GM19468 (cell line): ENCODE results near the gene NCS1.
"Not testable (repeated sequence)": the region's sequence is repeated elsewhere in the genome, so short reads cannot be mapped to it uniquely, and the experiment has no call there.

ENCODE experiments used
- ATAC-seq: cut with Tn5 transposase; IDR thresholded peaks from one replicate; pipeline ENCODE4 v1.9.1; 2021; ENCODE audit warnings: mild to moderate bottlenecking, moderate library complexity, moderate number of reproducible peaks; ENCODE audit not compliant: unreplicated experiment; ENCODE audit errors: extremely low read depth

NCS1 gene

DNA sequence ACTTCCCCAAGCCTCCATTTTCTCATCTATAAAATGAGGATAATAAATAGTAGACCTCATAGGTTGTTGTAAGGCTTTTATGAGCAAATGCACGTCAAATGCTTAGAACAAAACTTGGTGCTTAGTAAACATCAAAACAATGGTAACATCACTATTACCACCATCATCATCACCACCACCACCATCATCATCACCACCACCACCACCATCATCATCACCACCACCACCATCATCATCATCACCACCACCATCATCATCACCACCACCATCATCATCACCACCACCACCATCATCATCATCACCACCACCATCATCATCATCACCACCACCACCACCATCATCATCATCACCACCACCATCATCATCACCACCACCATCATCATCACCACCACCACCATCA, 105.3 kb downstream of the NCS1 start:
- not testable (repeated sequence) for ATAC-seq

DNA sequence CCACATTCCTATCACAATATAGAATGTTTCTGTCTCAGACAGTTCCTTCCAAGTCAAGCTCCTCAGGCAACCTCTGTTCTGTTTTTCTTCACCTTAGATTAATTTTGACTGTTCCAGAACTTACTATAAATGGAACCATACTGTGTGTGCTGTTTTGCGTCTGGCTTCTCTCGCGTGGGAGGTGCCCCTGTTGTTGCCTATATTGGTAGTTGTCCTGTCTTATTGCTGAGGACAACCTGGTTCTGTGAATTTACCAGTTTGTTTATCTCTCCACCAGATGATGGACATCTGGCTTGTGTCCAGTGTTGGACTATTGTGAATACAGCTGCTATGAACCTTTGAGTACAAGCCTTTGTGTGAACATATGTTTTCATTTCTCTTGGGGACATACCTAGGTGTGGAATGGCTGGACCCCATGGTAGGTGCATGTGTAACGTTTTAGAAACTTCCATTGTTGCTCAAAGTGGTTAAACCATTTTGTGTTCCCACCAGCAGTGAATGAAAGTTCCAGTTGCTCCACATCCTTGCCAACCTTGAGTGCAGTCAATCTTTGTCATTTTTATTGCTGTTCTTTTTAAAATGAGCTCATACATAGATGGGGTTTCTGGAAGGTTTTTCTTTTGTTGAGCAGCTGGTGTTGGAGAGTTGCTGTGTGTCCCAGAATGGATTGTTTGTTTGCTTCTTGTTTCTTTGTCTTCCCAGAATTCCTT, 111.5 kb downstream of the NCS1 start:
- no peak for ATAC-seq

DNA sequence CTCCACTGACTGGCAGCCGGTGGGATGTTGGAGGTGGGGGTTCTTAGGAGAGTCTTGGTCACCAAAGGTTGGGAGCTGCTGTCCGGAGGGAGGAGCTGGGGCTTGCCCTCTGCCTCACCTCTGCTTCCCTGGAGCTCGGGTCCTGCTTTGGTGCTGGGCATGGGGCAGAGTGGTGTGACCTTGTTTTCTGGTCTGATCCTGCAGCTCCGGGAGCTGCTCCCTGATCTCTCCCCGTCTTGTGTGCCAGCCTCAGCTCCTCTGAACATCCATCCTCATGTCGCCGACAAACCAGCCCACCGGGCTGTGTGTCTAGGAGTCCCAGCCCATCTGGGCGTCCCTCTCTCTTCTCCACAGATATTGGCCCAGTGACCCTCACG, 112.0 kb downstream of the NCS1 start:
- ATAC-seq, result no peak

DNA sequence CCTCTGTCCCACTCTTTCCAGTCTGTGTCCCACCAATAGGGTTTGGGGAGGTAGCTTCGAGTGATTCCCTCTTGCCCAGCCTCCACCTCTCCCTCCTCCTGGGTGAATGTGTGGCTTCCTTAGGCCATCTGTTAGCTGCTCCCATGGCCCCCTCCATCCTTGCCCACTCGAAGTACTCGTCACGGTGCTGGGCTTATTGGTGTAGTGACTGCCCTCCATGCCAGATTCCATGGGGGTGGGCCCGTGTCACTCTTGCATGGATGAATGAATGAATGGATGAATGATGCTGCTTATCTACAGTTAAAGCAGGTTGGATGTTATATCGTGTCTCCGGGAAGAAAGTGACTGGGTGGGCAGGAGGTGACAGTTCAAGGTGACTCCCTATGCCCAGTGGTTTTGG, 112.5 kb downstream of the NCS1 start:
- ATAC-seq, result no peak

DNA sequence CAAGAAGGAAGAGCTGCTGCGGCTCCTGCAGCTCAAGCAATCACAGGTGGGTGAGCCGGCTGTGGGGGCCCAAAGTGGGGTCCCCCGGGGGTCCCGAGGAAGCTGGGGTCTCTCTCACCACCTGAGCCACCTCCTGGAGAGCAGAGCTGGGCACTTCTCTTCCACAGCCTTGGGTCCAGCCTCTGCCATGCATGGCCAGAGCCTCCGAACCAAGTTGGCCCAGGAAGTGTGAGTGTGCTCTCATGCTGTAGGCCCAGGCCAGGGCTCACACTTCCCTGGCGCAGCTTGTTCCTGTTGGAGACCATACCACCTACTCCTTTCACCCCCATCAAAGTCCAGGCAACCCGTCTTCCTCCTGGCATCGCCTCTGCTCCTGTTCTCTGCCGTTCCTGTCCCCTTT, 113.1 kb downstream of the NCS1 start:
- ATAC-seq, result no peak

GRCh38 chr9:130286072-130286770, 114.0 kb downstream of the NCS1 start:
- ATAC-seq, result no peak
